A549 (cell line): ENCODE results near the gene PDGFRA.

Experiments used
- CTCF ChIP-seq: fragments of >200 bp; sonication (Bioruptor Twin); formaldehyde crosslinking; IDR thresholded peaks from 3 replicates; pipeline ENCODE4 v1.5.1; 2016
- ESRRA ChIP-seq: fragments of 150-350 bp; IDR thresholded peaks from 2 replicates; pipeline ENCODE4 v1.6.1; 2014; ENCODE audit warnings: mild to moderate bottlenecking, low read length, borderline replicate concordance
- MAFK ChIP-seq: fragments of 450-650 bp; IDR thresholded peaks from 2 replicates; pipeline ENCODE4 v1.6.1; 2014; ENCODE audit not compliant: partially characterized antibody
- NFE2L2 ChIP-seq: fragments of 150-350 bp; conservative IDR thresholded peaks from 2 replicates; pipeline ENCODE4 v1.6.1; 2014; ENCODE audit warnings: low read length
- POLR2A ChIP-seq: IDR thresholded peaks from 2 replicates; pipeline ENCODE4 v1.6.1; 2012; ENCODE audit warnings: mild to moderate bottlenecking, low read length
- RAD21 ChIP-seq, 2 experiments: fragments of >200 bp in 1 of 2; sonication (Bioruptor Twin) in 1 of 2; formaldehyde crosslinking in 1 of 2; IDR thresholded peaks in 1 of 2; conservative IDR thresholded peaks in 1 of 2; 2 replicates in 1 of 2; 3 replicates in 1 of 2; pipeline ENCODE4 v1.6.1; 2012 to 2018; ENCODE audit warnings: inconsistent platforms in 1 of 2

- TF ChIP-seq CTCF: no peak
- no peak for TF ChIP-seq MAFK
- no peak for TF ChIP-seq ESRRA
- TF ChIP-seq RAD21 (conservative IDR thresholded peaks at IDR 0.05 in 1 of 2, IDR thresholded peaks at IDR 0.05 in 1 of 2): no peak
- TF ChIP-seq NFE2L2: no peak
- TF ChIP-seq POLR2A: no peak
Observed at GRCh38 chr4:54274264-54274663, 45.2 kb downstream of the PDGFRA start.
